HCT116 (cell line): ENCODE data around the gene BCL11B.

Source experiments
- ELF1 ChIP-seq: IDR thresholded peaks from 2 replicates; pipeline ENCODE4 v1.6.1; 2012; ENCODE audit warnings: low read depth, borderline replicate concordance
- TF ChIP-seq, protein P1 (sequence below), 3 experiments: fragments of 200-600 bp in 1 of 3; sonication (generic) in 1 of 3; IDR thresholded peaks in 2 of 3; conservative IDR thresholded peaks in 1 of 3; 2 replicates each; pipeline ENCODE4 v1.5.1; 2012 to 2017; ENCODE audit warnings: low read depth in 2 of 3, low read length in 2 of 3, antibody characterized with exemption in 1 of 3, borderline replicate concordance in 1 of 3, control low read depth in 1 of 3, mild to moderate bottlenecking in 1 of 3, mixed read lengths in 1 of 3, mixed run types in 1 of 3, moderate library complexity in 1 of 3; ENCODE audit not compliant: insufficient read depth in 1 of 3

DNA sequence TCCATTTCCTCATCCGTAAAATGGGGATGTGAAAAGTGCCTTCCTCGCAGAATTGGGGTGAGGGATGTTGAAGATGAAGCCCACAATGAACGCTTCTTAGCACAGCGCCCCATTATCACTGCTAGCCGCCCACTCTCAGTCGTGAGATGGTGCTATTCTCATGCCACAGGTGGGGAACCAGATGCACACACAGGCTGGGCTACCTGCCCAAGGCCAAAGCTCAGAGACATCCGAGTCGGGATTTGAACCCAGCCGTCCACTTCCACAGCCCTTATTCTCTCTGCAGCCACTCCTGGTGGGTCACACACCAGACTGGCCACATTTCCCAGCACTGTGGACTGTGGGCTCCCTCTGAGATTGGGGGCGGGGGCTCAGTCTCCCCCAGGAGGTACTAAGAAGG is 55.8 kb downstream of the BCL11B start:
- TF ChIP-seq, protein P1, sequence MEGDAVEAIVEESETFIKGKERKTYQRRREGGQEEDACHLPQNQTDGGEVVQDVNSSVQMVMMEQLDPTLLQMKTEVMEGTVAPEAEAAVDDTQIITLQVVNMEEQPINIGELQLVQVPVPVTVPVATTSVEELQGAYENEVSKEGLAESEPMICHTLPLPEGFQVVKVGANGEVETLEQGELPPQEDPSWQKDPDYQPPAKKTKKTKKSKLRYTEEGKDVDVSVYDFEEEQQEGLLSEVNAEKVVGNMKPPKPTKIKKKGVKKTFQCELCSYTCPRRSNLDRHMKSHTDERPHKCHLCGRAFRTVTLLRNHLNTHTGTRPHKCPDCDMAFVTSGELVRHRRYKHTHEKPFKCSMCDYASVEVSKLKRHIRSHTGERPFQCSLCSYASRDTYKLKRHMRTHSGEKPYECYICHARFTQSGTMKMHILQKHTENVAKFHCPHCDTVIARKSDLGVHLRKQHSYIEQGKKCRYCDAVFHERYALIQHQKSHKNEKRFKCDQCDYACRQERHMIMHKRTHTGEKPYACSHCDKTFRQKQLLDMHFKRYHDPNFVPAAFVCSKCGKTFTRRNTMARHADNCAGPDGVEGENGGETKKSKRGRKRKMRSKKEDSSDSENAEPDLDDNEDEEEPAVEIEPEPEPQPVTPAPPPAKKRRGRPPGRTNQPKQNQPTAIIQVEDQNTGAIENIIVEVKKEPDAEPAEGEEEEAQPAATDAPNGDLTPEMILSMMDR (IDR thresholded peaks at IDR 0.05 in 2 of 3, conservative IDR thresholded peaks at IDR 0.05 in 1 of 3; ENCODE audit: borderline replicate concordance in 1 of 3, insufficient read depth in 1 of 3, low read depth in 2 of 3, low read length in 2 of 3) = no peak
- TF ChIP-seq ELF1 = no peak
